Naive B cell (primary cell): Measurements from ENCODE around the gene TMEFF2. TPM values are rescaled to one million over a fixed set of nuclear protein-coding genes. Genes with fewer than 3 reads are reported as not detected.

Experiments
- ATAC-seq, 2 donors: fragments of 150-1000 bp; cut with Tn5 transposase; 2 replicates each; pipeline ENCODE4 v1.10.0; 2021; ENCODE audit warnings: low read depth in 2 of 2, mild to moderate bottlenecking in 2 of 2, moderate library complexity in 2 of 2
- DNase-seq: peaks from one replicate; pipeline ENCODE4 v3.0.0; 2022
- H3K27ac Mint-ChIP-seq, 6 donors: one replicate each; pipeline ENCODE4 v1.8.0; 2020 to 2022; ENCODE audit warnings: mild to moderate bottlenecking in 6 of 6, mixed read lengths in 6 of 6, moderate library complexity in 5 of 6, inconsistent platforms in 2 of 6
- H3K27me3 Mint-ChIP-seq, 3 donors: one replicate each; pipeline ENCODE4 v1.8.0; 2021 to 2022; ENCODE audit warnings: mixed read lengths in 3 of 3, mild to moderate bottlenecking in 1 of 3
- H3K36me3 Mint-ChIP-seq, 2 donors: one replicate each; pipeline ENCODE4 v1.8.0; 2020 to 2022; ENCODE audit warnings: mixed read lengths in 2 of 2, inconsistent platforms in 1 of 2, mild to moderate bottlenecking in 1 of 2
- H3K4me1 Mint-ChIP-seq, 3 donors: one replicate each; pipeline ENCODE4 v1.8.0; 2020 to 2022; ENCODE audit warnings: mixed read lengths in 3 of 3, inconsistent platforms in 1 of 3, mild to moderate bottlenecking in 1 of 3, moderate library complexity in 1 of 3
- H3K4me3 Mint-ChIP-seq, 8 donors: one replicate each; pipeline ENCODE4 v1.8.0; 2020 to 2022; ENCODE audit warnings: mild to moderate bottlenecking in 8 of 8, mixed read lengths in 8 of 8, moderate library complexity in 8 of 8, inconsistent platforms in 2 of 8
- H3K9me3 Mint-ChIP-seq, 7 donors: one replicate each; pipeline ENCODE4 v1.8.0; 2020 to 2022; ENCODE audit warnings: mixed read lengths in 7 of 7, mild to moderate bottlenecking in 5 of 7, inconsistent platforms in 2 of 7, moderate library complexity in 1 of 7
- polyA plus RNA-seq, 6 donors: library from polyadenylated mRNA; unstranded; fragments of 300-500 nt; fragmentation: Illumina TruSeq; gene quantifications; one replicate each; pipeline ENCODE4 v1.2.3, GENCODE V29; 2021; ENCODE audit warnings: low read depth in 6 of 6

TMEFF2 gene
- polyA plus RNA-seq, 6 donors from 2014 or later, result not detected

- H3K36me3 Mint-ChIP-seq, result no peaks in the 10 kb centered on the region
- no peak overlapping the region for H3K4me3 Mint-ChIP-seq
- H3K27ac Mint-ChIP-seq, result no peak overlapping the region
- DNase-seq, result no peak
- peaks cover 0 to 6% (median 0%) of the 10 kb centered on the region in 3 donors for H3K27me3 Mint-ChIP-seq
- ATAC-seq, result no peak
- H3K9me3 Mint-ChIP-seq, result no peaks in the 10 kb centered on the region
- no peaks in the 10 kb centered on the region for H3K4me1 Mint-ChIP-seq
Measured at GRCh38 chr2:192064459-192064858, 130.3 kb downstream of the TMEFF2 start.

GRCh38 chr2:192060161-192060560 lies 134.6 kb downstream of the TMEFF2 start:
- H3K27me3 Mint-ChIP-seq, result peaks cover 0 to 2% (median 0%) of the 10 kb centered on the region in 3 donors
- no peaks in the 10 kb centered on the region for H3K9me3 Mint-ChIP-seq
- H3K4me1 Mint-ChIP-seq, result no peaks in the 10 kb centered on the region
- no peaks in the 10 kb centered on the region for H3K36me3 Mint-ChIP-seq
- no peak for DNase-seq
- no peak overlapping the region for H3K4me3 Mint-ChIP-seq
- ATAC-seq, result no peak
- H3K27ac Mint-ChIP-seq, result no peak overlapping the region

GRCh38 chr2:192059266-192059665 lies 135.5 kb downstream of the TMEFF2 start:
- DNase-seq, result no peak
- H3K4me3 Mint-ChIP-seq, result no peak overlapping the region
- no peaks in the 10 kb centered on the region for H3K36me3 Mint-ChIP-seq
- ATAC-seq, result no peak
- H3K27ac Mint-ChIP-seq, result no peak overlapping the region
- H3K4me1 Mint-ChIP-seq, result no peaks in the 10 kb centered on the region
- H3K27me3 Mint-ChIP-seq, result no peaks in the 10 kb centered on the region
- no peaks in the 10 kb centered on the region for H3K9me3 Mint-ChIP-seq

GRCh38 chr2:192053921-192054320 lies 140.8 kb downstream of the TMEFF2 start:
- Mint-ChIP-seq H3K9me3 (no peaks in the 10 kb centered on the region), H3K4me3 (no peak overlapping the region), H3K4me1 (no peaks in the 10 kb centered on the region), H3K27me3 (peaks cover 0 to 5% (median 0%) of the 10 kb centered on the region in 3 donors), H3K27ac (no peak overlapping the region), H3K36me3 (no peaks in the 10 kb centered on the region)
- no peak for ATAC-seq
- no peak for DNase-seq

GRCh38 chr2:192051533-192051932 lies 143.2 kb downstream of the TMEFF2 start:
- no peak overlapping the region for H3K27ac Mint-ChIP-seq
- ATAC-seq, result no peak
- no peak overlapping the region for H3K4me3 Mint-ChIP-seq
- DNase-seq, result no peak
- H3K36me3 Mint-ChIP-seq, result no peaks in the 10 kb centered on the region
- H3K9me3 Mint-ChIP-seq, result no peaks in the 10 kb centered on the region
- no peaks in the 10 kb centered on the region for H3K4me1 Mint-ChIP-seq
- H3K27me3 Mint-ChIP-seq, result peaks cover 0 to 5% (median 0%) of the 10 kb centered on the region in 3 donors

GRCh38 chr2:192049362-192049761 lies 145.4 kb downstream of the TMEFF2 start:
- no peaks in the 10 kb centered on the region for H3K4me1 Mint-ChIP-seq
- no peak overlapping the region for H3K4me3 Mint-ChIP-seq
- ATAC-seq (no peak), DNase-seq (no peak)
- peaks cover 0 to 5% (median 0%) of the 10 kb centered on the region in 3 donors for H3K27me3 Mint-ChIP-seq
- H3K9me3 Mint-ChIP-seq, result peaks cover 0 to 3% (median 0%) of the 10 kb centered on the region in 7 donors
- no peaks in the 10 kb centered on the region for H3K36me3 Mint-ChIP-seq
- no peak overlapping the region for H3K27ac Mint-ChIP-seq

GRCh38 chr2:192047315-192048107 lies 147.2 kb downstream of the TMEFF2 start:
- Mint-ChIP-seq H3K27ac (no peak overlapping the region), H3K4me1 (no peaks in the 10 kb centered on the region), H3K27me3 (no peaks in the 10 kb centered on the region), H3K36me3 (no peaks in the 10 kb centered on the region), H3K9me3 (peaks cover 0 to 3% (median 0%) of the 10 kb centered on the region in 7 donors), H3K4me3 (no peak overlapping the region)
- no peak for ATAC-seq
- no peak for DNase-seq

GRCh38 chr2:192044496-192044895 lies 150.2 kb downstream of the TMEFF2 start:
- Mint-ChIP-seq H3K4me3 (no peak overlapping the region), H3K9me3 (peaks cover 0 to 3% (median 0%) of the 10 kb centered on the region in 7 donors), H3K36me3 (no peaks in the 10 kb centered on the region), H3K4me1 (no peaks in the 10 kb centered on the region), H3K27ac (no peak overlapping the region), H3K27me3 (no peaks in the 10 kb centered on the region)
- ATAC-seq (no peak), DNase-seq (no peak)

- Mint-ChIP-seq H3K27ac (no peak overlapping the region), H3K27me3 (no peaks in the 10 kb centered on the region), H3K4me3 (no peak overlapping the region), H3K4me1 (no peaks in the 10 kb centered on the region), H3K36me3 (no peaks in the 10 kb centered on the region), H3K9me3 (peaks cover 0 to 3% (median 0%) of the 10 kb centered on the region in 7 donors)
- DNase-seq (no peak), ATAC-seq (no peak)
Measured at GRCh38 chr2:192043216-192043870, 151.4 kb downstream of the TMEFF2 start.

- no peak overlapping the region for H3K27ac Mint-ChIP-seq
- no peak overlapping the region for H3K4me3 Mint-ChIP-seq
- no peaks in the 10 kb centered on the region for H3K27me3 Mint-ChIP-seq
- H3K36me3 Mint-ChIP-seq, result no peaks in the 10 kb centered on the region
- H3K4me1 Mint-ChIP-seq, result no peaks in the 10 kb centered on the region
- ATAC-seq (no peak), DNase-seq (no peak)
- peaks cover 0 to 3% (median 0%) of the 10 kb centered on the region in 7 donors for H3K9me3 Mint-ChIP-seq
Measured at GRCh38 chr2:192042126-192042525, 152.6 kb downstream of the TMEFF2 start.

GRCh38 chr2:192038110-192038509 lies 156.6 kb downstream of the TMEFF2 start:
- H3K27me3 Mint-ChIP-seq, result no peaks in the 10 kb centered on the region
- ATAC-seq (no peak), DNase-seq (no peak)
- H3K4me3 Mint-ChIP-seq, result no peak overlapping the region
- no peaks in the 10 kb centered on the region for H3K36me3 Mint-ChIP-seq
- no peak overlapping the region for H3K27ac Mint-ChIP-seq
- H3K4me1 Mint-ChIP-seq, result no peaks in the 10 kb centered on the region
- no peaks in the 10 kb centered on the region for H3K9me3 Mint-ChIP-seq

GRCh38 chr2:192035731-192036442 lies 158.8 kb downstream of the TMEFF2 start:
- no peak overlapping the region for H3K27ac Mint-ChIP-seq
- H3K36me3 Mint-ChIP-seq, result no peaks in the 10 kb centered on the region
- DNase-seq (no peak), ATAC-seq (no peak)
- H3K4me1 Mint-ChIP-seq, result no peaks in the 10 kb centered on the region
- H3K9me3 Mint-ChIP-seq, result no peaks in the 10 kb centered on the region
- H3K27me3 Mint-ChIP-seq, result no peaks in the 10 kb centered on the region
- H3K4me3 Mint-ChIP-seq, result no peak overlapping the region

GRCh38 chr2:192030856-192031255 lies 163.9 kb downstream of the TMEFF2 start:
- no peak overlapping the region for H3K27ac Mint-ChIP-seq
- DNase-seq, result no peak
- no peaks in the 10 kb centered on the region for H3K36me3 Mint-ChIP-seq
- H3K9me3 Mint-ChIP-seq, result no peaks in the 10 kb centered on the region
- H3K27me3 Mint-ChIP-seq, result peaks cover 0 to 6% (median 0%) of the 10 kb centered on the region in 3 donors
- H3K4me1 Mint-ChIP-seq, result no peaks in the 10 kb centered on the region
- no peak overlapping the region for H3K4me3 Mint-ChIP-seq
- ATAC-seq, result no peak

- H3K27me3 Mint-ChIP-seq, result peaks cover 0 to 6% (median 0%) of the 10 kb centered on the region in 3 donors
- no peaks in the 10 kb centered on the region for H3K36me3 Mint-ChIP-seq
- peak overlapping the region in 1 of 6 donors; percentile 35 for H3K27ac Mint-ChIP-seq
- ATAC-seq, result no peak
- H3K4me1 Mint-ChIP-seq, result no peaks in the 10 kb centered on the region
- H3K4me3 Mint-ChIP-seq, result no peak overlapping the region
- no peaks in the 10 kb centered on the region for H3K9me3 Mint-ChIP-seq
- no peak for DNase-seq
Measured at GRCh38 chr2:192030289-192030688, 164.4 kb downstream of the TMEFF2 start.
